Astrocyte (in vitro differentiated cells and primary cell): ENCODE results near the gene CABP1. TPM values are rescaled to one million over a fixed set of nuclear protein-coding genes. Genes with fewer than 3 reads are reported as not detected.
A peak's percentile ranks its signal among the peaks of the same experiment; 100 is the strongest.

Source experiments
- DNase-seq: peaks from one replicate; pipeline ENCODE4 v3.0.0-alpha.2; 2010; ENCODE audit warnings: low read depth
- FAIRE-seq: peaks from 2 replicates; lab custom pipeline; 2011; peaks lifted over from hg19 to GRCh38; lab: Jason Lieb, UNC
- H2AFZ ChIP-seq: 2 replicates; pipeline ENCODE4 v1.6.0; 2012; ENCODE audit warnings: low read depth, low read length, inconsistent platforms
- H3K27ac ChIP-seq: 2 replicates; pipeline ENCODE4 v1.5.1; 2011; ENCODE audit warnings: low read depth, low read length, inconsistent platforms
- H3K27me3 ChIP-seq: 2 replicates; pipeline ENCODE4 v1.6.0; 2011; ENCODE audit warnings: low read length, inconsistent platforms; ENCODE audit not compliant: insufficient read depth
- H3K36me3 ChIP-seq: 2 replicates; pipeline ENCODE4 v1.5.1; 2011; ENCODE audit warnings: low read length, inconsistent platforms; ENCODE audit not compliant: insufficient read depth
- H3K4me1 ChIP-seq: 2 replicates; pipeline ENCODE4 v1.5.1; 2011; ENCODE audit warnings: low read length, inconsistent platforms; ENCODE audit not compliant: insufficient read depth
- H3K4me2 ChIP-seq: 2 replicates; pipeline ENCODE4 v1.6.0; 2012; ENCODE audit warnings: low read length, inconsistent platforms
- H3K4me3 ChIP-seq: 2 replicates; pipeline ENCODE4 v1.5.1; 2011; ENCODE audit warnings: low read depth, mild to moderate bottlenecking, low read length, inconsistent platforms; ENCODE audit not compliant: insufficient read depth
- H3K79me2 ChIP-seq: 2 replicates; pipeline ENCODE4 v1.6.0; 2012; ENCODE audit warnings: mild to moderate bottlenecking, low read length, inconsistent platforms; ENCODE audit not compliant: insufficient read depth
- H3K9ac ChIP-seq: 2 replicates; pipeline ENCODE4 v1.6.0; 2012; ENCODE audit warnings: mild to moderate bottlenecking, low read length, inconsistent platforms
- H3K9me3 ChIP-seq: 2 replicates; pipeline ENCODE4 v1.5.1; 2012; ENCODE audit warnings: low read depth, mild to moderate bottlenecking, low read length, inconsistent platforms; ENCODE audit not compliant: insufficient read depth
- H4K20me1 ChIP-seq: 2 replicates; pipeline ENCODE4 v1.6.0; 2012; ENCODE audit warnings: low read length, inconsistent platforms; ENCODE audit not compliant: insufficient read depth
- H3K27ac Mint-ChIP-seq: one replicate; pipeline ENCODE4 v1.8.0; 2021; ENCODE audit warnings: mild to moderate bottlenecking, mixed read lengths; ENCODE audit not compliant: unreplicated experiment
- H3K27me3 Mint-ChIP-seq: one replicate; pipeline ENCODE4 v1.8.0; 2021; ENCODE audit warnings: low read depth, mixed read lengths; ENCODE audit not compliant: unreplicated experiment
- H3K36me3 Mint-ChIP-seq: one replicate; pipeline ENCODE4 v1.8.0; 2021; ENCODE audit warnings: low read depth, mixed read lengths; ENCODE audit not compliant: unreplicated experiment
- H3K4me1 Mint-ChIP-seq: one replicate; pipeline ENCODE4 v1.8.0; 2021; ENCODE audit warnings: low read depth, mixed read lengths; ENCODE audit not compliant: unreplicated experiment
- H3K4me3 Mint-ChIP-seq: one replicate; pipeline ENCODE4 v1.8.0; 2021; ENCODE audit warnings: mild to moderate bottlenecking, moderate library complexity, mixed read lengths; ENCODE audit not compliant: unreplicated experiment
- H3K9me3 Mint-ChIP-seq: one replicate; pipeline ENCODE4 v1.8.0; 2021; ENCODE audit warnings: mild to moderate bottlenecking, mixed read lengths; ENCODE audit not compliant: unreplicated experiment
- EZH2 ChIP-seq: IDR thresholded peaks from 2 replicates; pipeline ENCODE4 v1.6.1; 2012; ENCODE audit warnings: mild to moderate bottlenecking, low read length, inconsistent platforms; ENCODE audit not compliant: insufficient read depth
- total RNA-seq: library from RNA; stranded (reverse); gene quantifications from 2 replicates; pipeline ENCODE4 v1.2.1, GENCODE V29; 2021
- TF ChIP-seq, protein P1 (sequence below): IDR thresholded peaks from 2 replicates; pipeline ENCODE4 v1.5.1; 2011; ENCODE audit warnings: low read depth, mild to moderate bottlenecking, inconsistent platforms, low read length, moderate library complexity; ENCODE audit not compliant: insufficient read depth

The CABP1 gene
- total RNA-seq, 1 donor from 2014 or later, result 0.30 TPM

- no peak overlapping the region for H3K27ac Mint-ChIP-seq
- Histone ChIP-seq H3K9me3 (no peaks in the 10 kb centered on the region), H3K79me2 (no peaks in the 10 kb centered on the region), H3K9ac (no peak overlapping the region), H3K27me3 (no peaks in the 10 kb centered on the region), H2AFZ (no peak overlapping the region), H3K36me3 (no peaks in the 10 kb centered on the region), H3K4me1 (peaks cover 10% of the 10 kb centered on the region), H3K27ac (no peak overlapping the region), H3K4me3 (no peak overlapping the region), H4K20me1 (no peaks in the 10 kb centered on the region), H3K4me2 (no peak overlapping the region)
- FAIRE-seq (no peak), DNase-seq (no peak)
- no peaks in the 10 kb centered on the region for H3K9me3 Mint-ChIP-seq
- H3K27me3 Mint-ChIP-seq, result peaks cover 5% of the 10 kb centered on the region
- H3K4me3 Mint-ChIP-seq, result no peak overlapping the region
- H3K36me3 Mint-ChIP-seq, result no peaks in the 10 kb centered on the region
- no peaks in the 10 kb centered on the region for H3K4me1 Mint-ChIP-seq
- TF ChIP-seq, protein P1, sequence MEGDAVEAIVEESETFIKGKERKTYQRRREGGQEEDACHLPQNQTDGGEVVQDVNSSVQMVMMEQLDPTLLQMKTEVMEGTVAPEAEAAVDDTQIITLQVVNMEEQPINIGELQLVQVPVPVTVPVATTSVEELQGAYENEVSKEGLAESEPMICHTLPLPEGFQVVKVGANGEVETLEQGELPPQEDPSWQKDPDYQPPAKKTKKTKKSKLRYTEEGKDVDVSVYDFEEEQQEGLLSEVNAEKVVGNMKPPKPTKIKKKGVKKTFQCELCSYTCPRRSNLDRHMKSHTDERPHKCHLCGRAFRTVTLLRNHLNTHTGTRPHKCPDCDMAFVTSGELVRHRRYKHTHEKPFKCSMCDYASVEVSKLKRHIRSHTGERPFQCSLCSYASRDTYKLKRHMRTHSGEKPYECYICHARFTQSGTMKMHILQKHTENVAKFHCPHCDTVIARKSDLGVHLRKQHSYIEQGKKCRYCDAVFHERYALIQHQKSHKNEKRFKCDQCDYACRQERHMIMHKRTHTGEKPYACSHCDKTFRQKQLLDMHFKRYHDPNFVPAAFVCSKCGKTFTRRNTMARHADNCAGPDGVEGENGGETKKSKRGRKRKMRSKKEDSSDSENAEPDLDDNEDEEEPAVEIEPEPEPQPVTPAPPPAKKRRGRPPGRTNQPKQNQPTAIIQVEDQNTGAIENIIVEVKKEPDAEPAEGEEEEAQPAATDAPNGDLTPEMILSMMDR, result no peak
- no peak for TF ChIP-seq EZH2
Observed at GRCh38 chr12:120674097-120674636, 33.7 kb downstream of the CABP1 start.

- Mint-ChIP-seq H3K4me3 (no peak overlapping the region), H3K27ac (peak overlapping the region; percentile 41), H3K36me3 (no peaks in the 10 kb centered on the region), H3K4me1 (no peaks in the 10 kb centered on the region), H3K9me3 (no peaks in the 10 kb centered on the region), H3K27me3 (peaks cover 1% of the 10 kb centered on the region)
- Histone ChIP-seq H3K4me1 (peaks cover 8% of the 10 kb centered on the region), H3K27me3 (no peaks in the 10 kb centered on the region), H3K27ac (no peak overlapping the region), H3K9ac (no peak overlapping the region), H3K4me2 (peak overlapping the region; percentile 25), H3K79me2 (no peaks in the 10 kb centered on the region), H3K9me3 (no peaks in the 10 kb centered on the region), H3K36me3 (no peaks in the 10 kb centered on the region), H4K20me1 (no peaks in the 10 kb centered on the region), H2AFZ (no peak overlapping the region), H3K4me3 (no peak overlapping the region)
- FAIRE-seq (no peak), DNase-seq (no peak)
- TF ChIP-seq, protein P1, result no peak
- TF ChIP-seq EZH2, result no peak
Observed at GRCh38 chr12:120677765-120678473, 37.5 kb downstream of the CABP1 start.

- Histone ChIP-seq H3K4me2 (no peak overlapping the region), H3K27ac (no peak overlapping the region), H3K79me2 (no peaks in the 10 kb centered on the region), H3K9ac (no peak overlapping the region), H3K4me3 (no peak overlapping the region), H3K36me3 (no peaks in the 10 kb centered on the region), H2AFZ (no peak overlapping the region), H3K9me3 (no peaks in the 10 kb centered on the region), H3K4me1 (peaks cover 8% of the 10 kb centered on the region), H4K20me1 (no peaks in the 10 kb centered on the region), H3K27me3 (no peaks in the 10 kb centered on the region)
- Mint-ChIP-seq H3K27ac (peak overlapping the region; percentile 41), H3K4me3 (no peak overlapping the region), H3K27me3 (peaks cover 1% of the 10 kb centered on the region), H3K4me1 (no peaks in the 10 kb centered on the region), H3K9me3 (no peaks in the 10 kb centered on the region), H3K36me3 (no peaks in the 10 kb centered on the region)
- FAIRE-seq, result no peak
- TF ChIP-seq, protein P1, result no peak
- TF ChIP-seq EZH2, result no peak
- no peak for DNase-seq
Observed at GRCh38 chr12:120678572-120678971, 38.1 kb downstream of the CABP1 start.
